Measurements from ENCODE around the gene TENM3.

The TENM3 gene

GRCh38 chr4:182842759-182843390, 599.7 kb downstream of the TENM3 start:
- DNase-seq (ENCODE audit: low spot score): no peak

DNA sequence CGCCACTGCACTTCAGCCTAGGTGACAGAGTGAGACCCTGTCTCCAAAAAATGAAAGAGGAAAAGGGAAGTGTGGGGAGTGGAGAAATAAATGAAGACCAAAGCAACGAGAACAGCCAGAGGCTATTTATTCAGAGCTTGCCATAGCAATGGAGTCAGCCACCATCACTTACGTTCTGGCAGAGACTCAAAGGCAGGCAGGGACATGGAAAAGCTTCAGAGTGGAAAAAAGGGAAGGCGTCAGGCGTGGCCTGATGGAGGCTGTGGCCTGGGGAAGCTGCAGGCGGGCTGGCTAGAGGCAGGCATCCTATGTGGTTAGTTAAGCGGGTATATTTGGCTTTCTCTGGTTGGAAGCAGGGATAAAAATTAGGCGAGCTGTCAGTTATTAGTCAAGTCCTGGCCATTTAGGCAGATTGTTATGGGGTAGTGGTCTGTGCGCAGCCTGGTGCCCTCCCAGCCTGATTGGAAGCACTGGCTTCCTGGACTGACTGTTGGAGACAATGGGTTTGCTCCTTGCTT, 600.7 kb downstream of the TENM3 start:
- no peak for DNase-seq (ENCODE audit: low spot score)

GRCh38 chr4:182845618-182846017, 602.4 kb downstream of the TENM3 start:
- DNase-seq (ENCODE audit: low spot score): no peak

- DNase-seq (ENCODE audit: low spot score): no peak
Observed at GRCh38 chr4:182846036-182846435, 602.8 kb downstream of the TENM3 start.

GRCh38 chr4:182847576-182848450, 604.6 kb downstream of the TENM3 start:
- DNase-seq (ENCODE audit: low spot score): no peak

DNA sequence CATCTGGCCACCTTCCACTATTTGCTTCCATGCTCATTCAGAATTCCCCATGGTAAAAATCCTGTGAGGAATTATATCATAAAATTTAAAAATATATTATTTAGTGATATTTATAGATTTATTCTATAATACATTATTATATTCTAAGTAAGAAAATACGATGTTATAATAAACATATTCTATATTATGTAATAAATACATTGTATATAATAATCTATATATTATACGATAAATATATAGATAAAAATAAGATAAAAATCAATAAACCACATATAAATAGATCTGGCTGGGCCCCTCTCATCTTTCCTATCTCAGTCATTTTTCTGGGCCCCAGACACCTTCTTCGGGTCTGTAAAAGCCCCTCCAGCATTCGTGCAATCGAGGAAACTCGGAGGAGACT, 605.5 kb downstream of the TENM3 start:
- no peak for DNase-seq (ENCODE audit: low spot score)

All from LoVo (cell line).